ENCODE data around the gene DAP.

Gene DAP

GRCh38 chr5:10686890-10687289 lies 74.1 kb downstream of the DAP start:
- DNase-seq = no peak

DNA sequence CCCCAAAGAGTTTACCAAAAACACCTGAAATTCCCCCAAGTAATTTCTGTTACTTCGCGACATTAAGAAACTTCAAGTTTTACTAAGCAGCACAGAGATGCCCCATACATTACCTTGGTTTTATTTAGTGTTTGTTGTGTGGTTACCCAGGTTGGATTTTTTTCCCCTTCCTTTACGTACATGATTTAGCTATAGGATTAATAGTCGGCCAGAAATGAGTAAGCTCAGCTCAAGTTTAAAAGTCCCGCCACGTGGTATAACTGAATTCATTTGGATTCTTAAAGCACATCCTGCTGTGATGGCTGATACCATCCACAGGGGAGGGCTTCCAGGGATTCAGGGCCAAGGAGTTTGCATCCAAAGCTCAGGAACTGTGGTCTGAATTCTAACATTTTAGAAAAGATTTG lies 75.9 kb downstream of the DAP start:
- no peak for DNase-seq

DNA sequence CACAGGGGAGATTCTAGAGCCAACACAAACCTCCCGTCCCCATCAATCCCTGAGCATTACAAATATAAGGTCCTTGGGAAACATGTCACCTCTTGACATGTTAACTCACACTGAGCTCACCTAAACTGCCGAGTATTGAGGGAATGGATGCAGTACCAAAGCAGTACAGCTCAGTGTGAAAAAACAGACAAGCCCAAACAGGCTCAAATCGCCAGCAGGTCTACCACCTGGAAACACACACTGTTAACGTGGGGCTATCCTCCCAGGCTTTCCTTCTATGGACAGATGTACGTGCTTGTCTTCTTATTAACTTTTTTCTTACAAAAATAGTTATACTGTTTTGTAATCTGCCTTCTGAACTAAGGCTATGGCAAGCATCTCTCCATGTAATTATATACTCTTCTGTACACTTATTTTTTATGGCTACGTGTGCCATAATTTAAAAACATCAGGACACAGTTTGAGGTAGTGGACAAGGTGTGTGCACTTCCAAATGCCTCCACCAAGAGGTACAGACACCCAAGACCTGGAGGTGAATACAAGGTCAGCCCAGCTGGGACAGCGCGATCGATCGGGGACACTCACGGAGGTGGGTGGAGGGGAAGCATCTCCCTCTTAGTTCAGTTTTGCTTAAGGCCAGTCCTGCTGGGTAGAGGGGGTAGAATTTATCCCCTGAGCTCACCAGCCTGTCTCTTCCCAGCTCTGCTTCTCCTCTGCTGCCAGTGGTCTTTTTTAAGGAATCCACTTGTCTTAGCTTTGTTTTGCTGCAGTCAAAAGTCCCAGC lies 76.5 kb downstream of the DAP start:
- DNase-seq = no peak

GRCh38 chr5:10682801-10683525 lies 78.1 kb downstream of the DAP start:
- DNase-seq = no peak

DNA sequence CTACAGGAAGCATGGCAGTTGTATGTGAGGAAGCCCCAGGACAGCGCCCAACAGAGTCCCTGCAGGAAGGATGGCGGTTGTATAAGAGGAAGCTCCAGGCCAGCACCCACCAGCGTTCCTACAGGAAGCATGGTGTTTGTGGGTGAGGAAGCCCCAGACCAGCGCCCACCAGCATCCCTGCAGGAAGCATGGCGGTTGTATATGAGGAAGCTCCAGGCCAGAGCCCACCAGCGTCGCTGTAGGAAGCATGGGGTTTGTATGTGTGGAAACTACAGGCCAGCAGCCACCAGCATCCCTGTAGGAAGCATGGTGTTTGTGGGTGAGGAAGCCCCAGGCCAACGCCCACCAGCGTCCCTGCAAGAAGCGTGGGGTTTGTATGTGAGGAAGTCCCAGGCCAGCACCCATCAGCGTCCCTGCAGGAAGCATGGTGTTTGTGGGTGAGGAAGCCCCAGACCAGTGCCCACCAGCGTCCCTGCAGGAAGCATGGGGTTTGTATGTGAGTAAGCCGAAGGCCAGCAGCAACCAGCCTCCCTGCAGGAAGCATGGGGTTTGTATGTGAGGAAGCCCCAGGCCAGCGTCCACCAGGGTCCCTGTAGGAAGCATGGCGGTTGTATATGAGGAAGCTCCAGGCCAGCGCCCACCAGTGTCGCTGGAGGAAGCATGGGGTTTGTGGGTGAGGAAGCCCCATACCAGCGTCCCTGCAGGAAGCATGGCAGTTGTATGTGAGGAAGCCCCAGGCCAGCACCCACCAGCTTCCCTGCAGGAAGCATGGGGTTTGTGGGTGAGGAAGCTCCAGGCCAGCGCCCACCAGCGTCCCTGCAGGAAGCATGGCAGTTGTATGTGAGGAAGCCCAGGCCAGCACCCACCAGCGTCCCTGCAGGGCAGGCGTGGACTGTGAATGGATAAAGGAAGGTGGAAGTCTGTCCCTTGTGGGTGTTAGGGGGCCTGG lies 79.0 kb downstream of the DAP start:
- DNase-seq = no peak

GRCh38 chr5:10680876-10681481 lies 80.1 kb downstream of the DAP start:
- no peak for DNase-seq

GRCh38 chr5:10679336-10679988 lies 81.6 kb downstream of the DAP start:
- DNase-seq = no peak

- DNase-seq = no peak
Observed at GRCh38 chr5:10678244-10678643, 82.8 kb downstream of the DAP start.

- no peak for DNase-seq
Observed at GRCh38 chr5:10677533-10677932, 83.5 kb downstream of the DAP start.

GRCh38 chr5:10676946-10677345 lies 84.1 kb downstream of the DAP start:
- no peak for DNase-seq

DNA sequence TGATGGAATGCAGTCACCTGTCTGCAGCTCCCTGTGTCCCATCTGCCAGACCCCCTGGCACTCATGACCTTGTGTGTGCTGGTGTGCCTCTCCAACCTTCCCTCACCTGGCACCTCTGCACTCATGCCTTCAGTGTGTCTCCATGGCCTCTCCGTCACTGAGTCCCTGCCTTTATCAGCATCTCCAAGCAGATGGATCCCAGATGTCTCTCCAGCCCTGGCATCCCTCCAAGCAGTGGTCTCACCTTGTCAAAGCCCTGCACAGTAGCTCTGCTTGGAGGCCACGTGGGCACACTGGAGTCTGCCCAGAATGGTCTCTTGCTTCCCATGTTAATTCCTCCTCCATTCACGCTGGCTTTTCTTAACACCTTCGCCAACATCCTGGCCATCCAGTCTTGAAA lies 84.8 kb downstream of the DAP start:
- DNase-seq = no peak

DNA sequence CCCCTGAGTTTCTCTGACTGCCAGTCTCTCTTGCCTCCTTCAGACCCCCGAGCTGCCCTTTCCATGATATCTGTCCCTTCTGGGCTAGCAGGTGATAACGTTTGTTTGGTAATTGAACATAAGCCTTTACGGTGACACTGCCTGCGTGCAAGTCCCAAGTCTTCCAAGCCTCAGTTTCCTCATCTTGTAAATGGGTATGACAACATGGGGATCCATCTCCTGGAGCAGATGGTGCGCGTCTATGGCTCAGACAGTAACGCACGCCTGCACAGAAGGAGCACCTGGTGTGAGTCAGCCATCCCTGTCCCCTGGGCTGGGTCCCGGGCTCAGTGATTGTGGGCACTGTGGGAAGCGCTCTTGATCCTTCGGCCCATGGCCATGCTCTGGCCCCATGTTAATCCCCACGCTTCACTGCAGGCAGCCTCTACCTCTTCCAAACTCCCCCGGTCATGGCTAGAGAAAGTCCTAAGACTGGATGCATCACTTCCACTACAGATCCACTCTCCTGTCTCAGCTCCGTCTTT lies 85.8 kb downstream of the DAP start:
- no peak for DNase-seq

DNA sequence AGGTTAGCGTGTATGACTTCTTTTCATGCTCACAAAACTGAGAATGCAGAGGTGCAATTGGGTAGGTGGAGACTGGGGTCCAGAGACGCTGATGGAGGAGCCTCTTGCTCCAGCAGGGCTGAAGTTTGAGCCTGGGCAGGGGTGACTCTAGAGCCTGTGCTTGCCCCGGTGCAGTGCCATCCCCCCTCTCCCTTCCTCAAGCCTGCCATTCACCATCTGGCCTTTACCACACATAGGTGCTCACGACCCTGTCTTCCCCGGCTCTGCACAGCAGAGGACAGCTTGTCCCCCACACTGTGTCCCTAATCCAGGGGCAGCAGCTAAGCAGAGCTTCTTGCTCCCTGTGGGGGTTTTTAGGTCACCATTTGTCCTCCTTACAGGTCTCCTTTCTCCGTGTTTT lies 86.5 kb downstream of the DAP start:
- no peak for DNase-seq

DNA sequence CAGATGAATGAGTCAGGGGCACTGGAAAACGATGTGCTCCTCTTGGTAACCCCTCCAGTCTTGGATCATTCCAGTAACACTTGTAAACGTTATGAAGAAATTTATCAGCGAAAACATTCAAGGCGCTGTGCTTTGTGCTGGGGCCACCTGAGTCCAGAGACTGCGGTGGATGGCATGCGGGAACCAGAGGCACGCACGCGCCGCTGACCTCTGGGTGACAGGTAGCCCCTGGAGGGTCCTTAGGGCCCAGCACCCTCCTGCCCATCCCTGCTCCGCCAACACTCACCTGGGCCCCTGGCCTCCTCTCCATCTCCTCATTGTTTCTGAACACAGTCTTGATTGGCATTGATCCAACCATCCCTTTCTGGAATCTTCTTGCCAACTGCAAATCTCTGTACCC lies 86.9 kb downstream of the DAP start:
- DNase-seq = no peak

- no peak for DNase-seq
Observed at GRCh38 chr5:10673407-10673806, 87.6 kb downstream of the DAP start.

- DNase-seq = no peak
Observed at GRCh38 chr5:10673017-10673389, 88.0 kb downstream of the DAP start.

- DNase-seq = no peak
Observed at GRCh38 chr5:10672146-10673016, 88.7 kb downstream of the DAP start.

GRCh38 chr5:10671041-10672008 lies 89.7 kb downstream of the DAP start:
- DNase-seq = no peak

DNA sequence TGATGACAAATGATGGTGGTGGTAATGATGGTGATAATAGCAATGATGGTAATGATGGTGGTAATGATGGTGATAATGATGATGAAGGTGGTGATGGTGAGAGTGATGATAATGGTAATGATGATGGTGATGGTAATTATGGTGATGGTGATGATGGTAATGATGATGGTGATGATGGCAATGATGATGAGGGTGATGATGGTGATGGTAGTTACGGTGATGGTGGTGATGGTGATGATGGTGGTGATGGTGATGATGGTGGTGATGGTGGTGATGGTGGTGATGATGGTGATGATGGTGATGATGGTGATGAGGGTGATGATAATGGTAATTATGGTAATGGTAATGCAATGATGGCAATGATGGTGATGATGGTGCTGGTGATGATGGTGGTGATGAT lies 91.1 kb downstream of the DAP start:
- no peak for DNase-seq

- DNase-seq = no peak
Observed at GRCh38 chr5:10668697-10669096, 92.3 kb downstream of the DAP start.

Measured in stimulated activated CD4-positive, alpha-beta T cell treated with anti-CD3 and anti-CD28 coated beads, Interleukin-4, amount 100 ng/mL, for 1 hour (primary cell).